HL-60 (cell line): ENCODE measurements around the gene EBPL.

Experiments
- DNase-seq, 2 experiments: peaks; one replicate each; pipeline ENCODE4 v3.0.0-alpha.2; 2010 to 2020; ENCODE audit warnings: low read depth in 1 of 2, low spot score in 1 of 2
- H3K27ac ChIP-seq: fragments of 250-450 bp; sonication (Bioruptor Pico); replicated peaks from 2 replicates; pipeline ENCODE4 v1.5.1; 2020; ENCODE audit warnings: mild to moderate bottlenecking, moderate library complexity
- H3K27me3 ChIP-seq: fragments of 250-450 bp; sonication (Bioruptor Pico); 2 replicates; pipeline ENCODE4 v1.5.1; 2021; ENCODE audit warnings: mild to moderate bottlenecking, moderate library complexity; ENCODE audit not compliant: insufficient read depth, poor library complexity, severe bottlenecking
- H3K4me3 ChIP-seq: replicated peaks from 2 replicates; pipeline ENCODE4 v1.5.1; 2011; ENCODE audit warnings: mild to moderate bottlenecking, control low read depth, low read length; ENCODE audit not compliant: insufficient read depth
- GABPA ChIP-seq: IDR thresholded peaks from 2 replicates; pipeline ENCODE4 v1.6.1; 2012; ENCODE audit warnings: low read depth
- POLR2AphosphoS5 ChIP-seq: IDR thresholded peaks from 2 replicates; pipeline ENCODE4 v1.6.1; 2012; ENCODE audit warnings: low read depth
- SPI1 ChIP-seq: IDR thresholded peaks from 2 replicates; pipeline ENCODE4 v1.6.1; 2012; ENCODE audit warnings: low read depth, mild to moderate bottlenecking, borderline replicate concordance
- TF ChIP-seq, protein P1 (sequence below): IDR thresholded peaks from one replicate; pipeline ENCODE4 v1.5.1; 2011; ENCODE audit warnings: low read length, control low read depth, inconsistent platforms; ENCODE audit not compliant: insufficient read depth
- TF ChIP-seq, protein P2 (sequence below): IDR thresholded peaks from 2 replicates; pipeline ENCODE4 v1.6.1; 2012; ENCODE audit warnings: low read depth; ENCODE audit not compliant: insufficient replicate concordance

EBPL gene

DNA sequence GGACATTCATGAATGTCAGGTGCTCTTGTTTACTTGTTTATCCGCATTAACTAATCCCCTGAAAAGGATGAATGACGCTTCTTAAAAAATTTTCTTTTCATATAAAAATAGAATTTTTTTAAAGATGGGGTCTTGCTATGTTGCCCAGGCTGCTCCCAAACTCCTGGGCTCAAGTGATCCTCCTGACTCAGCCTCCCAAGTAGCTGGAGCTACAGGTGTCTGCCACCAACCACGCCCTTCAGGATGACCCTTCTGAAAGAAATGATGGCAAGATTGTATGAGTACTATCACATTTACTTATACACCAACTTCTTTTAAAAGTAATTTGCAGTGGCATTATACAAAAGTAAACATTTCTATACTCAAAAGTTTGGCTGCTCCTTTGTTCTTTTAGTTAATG, 6.2 kb upstream of the EBPL start:
- H3K4me3 ChIP-seq = no peak overlapping the region
- TF ChIP-seq, protein P1, sequence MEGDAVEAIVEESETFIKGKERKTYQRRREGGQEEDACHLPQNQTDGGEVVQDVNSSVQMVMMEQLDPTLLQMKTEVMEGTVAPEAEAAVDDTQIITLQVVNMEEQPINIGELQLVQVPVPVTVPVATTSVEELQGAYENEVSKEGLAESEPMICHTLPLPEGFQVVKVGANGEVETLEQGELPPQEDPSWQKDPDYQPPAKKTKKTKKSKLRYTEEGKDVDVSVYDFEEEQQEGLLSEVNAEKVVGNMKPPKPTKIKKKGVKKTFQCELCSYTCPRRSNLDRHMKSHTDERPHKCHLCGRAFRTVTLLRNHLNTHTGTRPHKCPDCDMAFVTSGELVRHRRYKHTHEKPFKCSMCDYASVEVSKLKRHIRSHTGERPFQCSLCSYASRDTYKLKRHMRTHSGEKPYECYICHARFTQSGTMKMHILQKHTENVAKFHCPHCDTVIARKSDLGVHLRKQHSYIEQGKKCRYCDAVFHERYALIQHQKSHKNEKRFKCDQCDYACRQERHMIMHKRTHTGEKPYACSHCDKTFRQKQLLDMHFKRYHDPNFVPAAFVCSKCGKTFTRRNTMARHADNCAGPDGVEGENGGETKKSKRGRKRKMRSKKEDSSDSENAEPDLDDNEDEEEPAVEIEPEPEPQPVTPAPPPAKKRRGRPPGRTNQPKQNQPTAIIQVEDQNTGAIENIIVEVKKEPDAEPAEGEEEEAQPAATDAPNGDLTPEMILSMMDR = no peak
- no peak for TF ChIP-seq POLR2AphosphoS5
- no peak for TF ChIP-seq SPI1
- TF ChIP-seq GABPA = no peak
- TF ChIP-seq, protein P2, sequence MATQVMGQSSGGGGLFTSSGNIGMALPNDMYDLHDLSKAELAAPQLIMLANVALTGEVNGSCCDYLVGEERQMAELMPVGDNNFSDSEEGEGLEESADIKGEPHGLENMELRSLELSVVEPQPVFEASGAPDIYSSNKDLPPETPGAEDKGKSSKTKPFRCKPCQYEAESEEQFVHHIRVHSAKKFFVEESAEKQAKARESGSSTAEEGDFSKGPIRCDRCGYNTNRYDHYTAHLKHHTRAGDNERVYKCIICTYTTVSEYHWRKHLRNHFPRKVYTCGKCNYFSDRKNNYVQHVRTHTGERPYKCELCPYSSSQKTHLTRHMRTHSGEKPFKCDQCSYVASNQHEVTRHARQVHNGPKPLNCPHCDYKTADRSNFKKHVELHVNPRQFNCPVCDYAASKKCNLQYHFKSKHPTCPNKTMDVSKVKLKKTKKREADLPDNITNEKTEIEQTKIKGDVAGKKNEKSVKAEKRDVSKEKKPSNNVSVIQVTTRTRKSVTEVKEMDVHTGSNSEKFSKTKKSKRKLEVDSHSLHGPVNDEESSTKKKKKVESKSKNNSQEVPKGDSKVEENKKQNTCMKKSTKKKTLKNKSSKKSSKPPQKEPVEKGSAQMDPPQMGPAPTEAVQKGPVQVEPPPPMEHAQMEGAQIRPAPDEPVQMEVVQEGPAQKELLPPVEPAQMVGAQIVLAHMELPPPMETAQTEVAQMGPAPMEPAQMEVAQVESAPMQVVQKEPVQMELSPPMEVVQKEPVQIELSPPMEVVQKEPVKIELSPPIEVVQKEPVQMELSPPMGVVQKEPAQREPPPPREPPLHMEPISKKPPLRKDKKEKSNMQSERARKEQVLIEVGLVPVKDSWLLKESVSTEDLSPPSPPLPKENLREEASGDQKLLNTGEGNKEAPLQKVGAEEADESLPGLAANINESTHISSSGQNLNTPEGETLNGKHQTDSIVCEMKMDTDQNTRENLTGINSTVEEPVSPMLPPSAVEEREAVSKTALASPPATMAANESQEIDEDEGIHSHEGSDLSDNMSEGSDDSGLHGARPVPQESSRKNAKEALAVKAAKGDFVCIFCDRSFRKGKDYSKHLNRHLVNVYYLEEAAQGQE = no peak
- no peak overlapping the region for H3K27ac ChIP-seq
- DNase-seq = no peak
- H3K27me3 ChIP-seq = no peaks in the 10 kb centered on the region

DNA sequence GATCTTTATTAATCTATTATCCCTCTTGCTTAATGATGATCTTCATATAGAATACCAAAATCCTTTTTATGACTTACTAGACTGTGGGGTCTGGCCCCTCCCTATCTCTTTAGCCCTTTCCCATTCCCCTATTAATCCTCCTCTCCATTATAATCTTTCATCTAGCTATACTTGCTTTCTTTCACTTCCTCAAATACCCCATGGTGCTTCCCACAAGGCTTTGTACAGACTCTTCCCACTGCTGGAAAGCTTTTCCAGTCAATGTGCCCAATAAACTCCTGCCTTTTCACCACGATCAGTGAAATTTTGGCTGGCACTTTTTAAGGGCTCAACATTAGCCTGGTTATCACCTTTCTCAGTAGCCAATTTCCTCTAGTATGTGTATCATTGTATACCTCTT, 3.2 kb upstream of the EBPL start:
- DNase-seq = no peak
- H3K27me3 ChIP-seq = no peaks in the 10 kb centered on the region
- H3K27ac ChIP-seq = no peak overlapping the region
- no peak for TF ChIP-seq POLR2AphosphoS5
- TF ChIP-seq GABPA = no peak
- TF ChIP-seq, protein P1 = no peak
- TF ChIP-seq, protein P2 = no peak
- peak; percentile 73 for TF ChIP-seq SPI1
- no peak overlapping the region for H3K4me3 ChIP-seq

DNA sequence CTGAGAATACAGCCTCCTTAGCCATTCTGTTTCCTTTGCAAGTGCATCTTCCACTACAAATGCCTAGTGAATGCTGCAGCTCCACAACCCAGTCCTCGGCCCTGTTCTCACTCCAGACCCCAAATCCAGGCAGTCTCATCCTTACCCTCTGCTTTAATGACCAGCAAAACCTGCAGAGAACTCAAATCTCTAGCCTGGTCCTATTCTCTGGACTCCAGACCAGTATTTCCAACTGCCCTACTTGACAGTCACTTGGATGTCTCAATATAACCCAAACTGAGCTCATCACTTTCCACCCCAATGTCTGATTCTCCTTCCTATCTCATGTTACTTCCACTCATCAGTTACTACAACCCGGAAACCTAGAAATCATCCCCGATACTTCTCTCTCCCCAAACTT, 2.6 kb upstream of the EBPL start:
- TF ChIP-seq GABPA = no peak
- no peak for TF ChIP-seq SPI1
- no peak for TF ChIP-seq POLR2AphosphoS5
- TF ChIP-seq, protein P2 = no peak
- TF ChIP-seq, protein P1 = no peak
- no peaks in the 10 kb centered on the region for H3K27me3 ChIP-seq
- H3K4me3 ChIP-seq = no peak overlapping the region
- H3K27ac ChIP-seq = no peak overlapping the region
- no peak for DNase-seq
